Tibial nerve (tissue), 4 donors: Measurements from ENCODE around the gene TCEA3. TPM values are rescaled to one million over a fixed set of nuclear protein-coding genes. Genes with fewer than 3 reads are reported as not detected.
A peak's percentile ranks its signal among the peaks of the same experiment; 100 is the strongest.

Experiments used
- DNase-seq, 2 donors: peaks; one replicate each; pipeline ENCODE4 v3.0.0-alpha.2; 2019; ENCODE audit warnings: low spot score in 2 of 2
- H3K27ac ChIP-seq, 4 donors: fragments of 200-600 bp; sonication (generic) in 3 of 4; one replicate each; pipeline ENCODE4 v1.5.1; 2017 to 2019; ENCODE audit warnings: mild to moderate bottlenecking in 1 of 4
- H3K27me3 ChIP-seq, 2 donors: fragments of 200-600 bp; sonication (generic) in 1 of 2; one replicate each; pipeline versions ENCODE4 v1.5.1 to v1.6.0; 2017 to 2019
- H3K36me3 ChIP-seq, 3 donors: fragments of 200-600 bp; sonication (generic); one replicate each; pipeline ENCODE4 v1.5.1; 2018 to 2019
- H3K4me1 ChIP-seq, 4 donors: fragments of 200-600 bp; sonication (generic) in 3 of 4; one replicate each; pipeline ENCODE4 v1.5.1; 2017 to 2019
- H3K4me3 ChIP-seq, 4 donors: fragments of 200-600 bp; sonication (generic) in 3 of 4; one replicate each; pipeline ENCODE4 v1.5.1; 2017 to 2019; ENCODE audit warnings: mild to moderate bottlenecking in 1 of 4, moderate library complexity in 1 of 4
- H3K9me3 ChIP-seq, 4 donors: fragments of 200-600 bp; sonication (generic) in 3 of 4; one replicate each; pipeline ENCODE4 v1.5.1; 2017 to 2019
- EP300 ChIP-seq, 2 donors: sonication (generic); formaldehyde crosslinking; IDR thresholded peaks; one replicate each; pipeline ENCODE4 v1.6.1; 2017; ENCODE audit warnings: antibody characterized with exemption in 2 of 2, mild to moderate bottlenecking in 1 of 2
- POLR2A ChIP-seq, 2 donors: fragments of 450-650 bp; IDR thresholded peaks; one replicate each; pipeline ENCODE4 v1.6.1; 2017; ENCODE audit warnings: antibody characterized with exemption in 2 of 2, mild to moderate bottlenecking in 2 of 2, moderate library complexity in 2 of 2
- WGBS, 2 donors: methylation state at CpG; one replicate each; pipeline ENCODE4 v1.1.5; 2018; 5-methylcytosine and 5-hydroxymethylcytosine counted together
- total RNA-seq, 4 donors: library from RNA; depleted of rRNA; stranded (reverse); fragments of >200 nt; gene quantifications; one replicate each; pipeline ENCODE4 v1.1.0, GENCODE V29; 2016
- TF ChIP-seq, protein P1 (sequence below), 5 experiments: fragments of 200-600 bp in 3 of 5; fragments of 450-650 bp in 2 of 5; sonication (generic) in 3 of 5; IDR thresholded peaks; one replicate each; pipeline ENCODE4 v1.5.1; 2016 to 2019; ENCODE audit warnings: antibody characterized with exemption in 5 of 5, mild to moderate bottlenecking in 3 of 5, moderate library complexity in 2 of 5

TCEA3 gene
- total RNA-seq, 4 donors from 2014 or later: 21.0 to 48.5 (median 38.8) TPM

DNA sequence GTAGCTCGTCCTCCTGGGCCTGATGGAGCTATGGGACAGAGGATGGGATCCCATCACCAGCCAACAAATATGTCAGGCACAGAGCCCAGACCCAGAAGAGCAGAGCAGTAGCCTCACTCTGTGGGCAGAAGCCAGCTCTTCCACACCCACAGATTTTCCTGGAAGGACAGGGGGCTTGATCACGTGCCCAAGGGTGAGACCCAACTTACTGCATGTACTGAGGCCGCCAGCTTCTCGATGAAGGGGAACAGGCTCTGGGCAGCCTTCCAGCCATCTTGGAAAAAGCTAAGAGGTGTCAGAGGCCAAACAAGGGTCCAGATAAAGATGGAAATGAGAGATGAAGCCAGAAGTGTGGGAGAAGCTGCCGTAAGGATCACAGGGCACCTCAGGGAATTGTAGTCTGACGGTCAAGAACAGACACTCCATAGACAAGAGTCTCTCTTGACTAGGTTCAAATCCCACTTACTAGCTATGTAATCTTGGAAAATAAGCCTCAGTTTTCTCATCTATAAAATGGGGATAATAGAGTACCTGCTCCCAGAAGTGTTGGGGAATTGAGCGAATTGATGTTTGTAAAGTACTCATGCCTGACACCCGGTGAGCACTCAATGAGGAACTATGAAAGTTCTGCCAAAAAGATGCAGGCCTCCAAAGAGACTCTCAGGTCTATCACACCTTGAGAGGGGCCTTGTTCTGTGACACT, 17.0 kb upstream of the TCEA3 start:
- WGBS, 2 donors: 68 to 76% methylated on average over 7 to 8 of the region's 8 CpGs
- no peak overlapping the region for H3K4me3 ChIP-seq
- no peaks in the 10 kb centered on the region for H3K27me3 ChIP-seq
- no peak for TF ChIP-seq POLR2A (IDR thresholded peaks at IDR 0.05)
- TF ChIP-seq EP300 (IDR thresholded peaks at IDR 0.05): no peak
- TF ChIP-seq, protein P1, sequence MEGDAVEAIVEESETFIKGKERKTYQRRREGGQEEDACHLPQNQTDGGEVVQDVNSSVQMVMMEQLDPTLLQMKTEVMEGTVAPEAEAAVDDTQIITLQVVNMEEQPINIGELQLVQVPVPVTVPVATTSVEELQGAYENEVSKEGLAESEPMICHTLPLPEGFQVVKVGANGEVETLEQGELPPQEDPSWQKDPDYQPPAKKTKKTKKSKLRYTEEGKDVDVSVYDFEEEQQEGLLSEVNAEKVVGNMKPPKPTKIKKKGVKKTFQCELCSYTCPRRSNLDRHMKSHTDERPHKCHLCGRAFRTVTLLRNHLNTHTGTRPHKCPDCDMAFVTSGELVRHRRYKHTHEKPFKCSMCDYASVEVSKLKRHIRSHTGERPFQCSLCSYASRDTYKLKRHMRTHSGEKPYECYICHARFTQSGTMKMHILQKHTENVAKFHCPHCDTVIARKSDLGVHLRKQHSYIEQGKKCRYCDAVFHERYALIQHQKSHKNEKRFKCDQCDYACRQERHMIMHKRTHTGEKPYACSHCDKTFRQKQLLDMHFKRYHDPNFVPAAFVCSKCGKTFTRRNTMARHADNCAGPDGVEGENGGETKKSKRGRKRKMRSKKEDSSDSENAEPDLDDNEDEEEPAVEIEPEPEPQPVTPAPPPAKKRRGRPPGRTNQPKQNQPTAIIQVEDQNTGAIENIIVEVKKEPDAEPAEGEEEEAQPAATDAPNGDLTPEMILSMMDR (IDR thresholded peaks at IDR 0.05): no peak
- H3K36me3 ChIP-seq: peaks cover 0 to 67% (median 0%) of the 10 kb centered on the region in 3 donors
- H3K27ac ChIP-seq: peak overlapping the region in 1 of 4 donors; percentile 78
- H3K4me1 ChIP-seq: peaks cover 0 to 37% (median 0%) of the 10 kb centered on the region in 4 donors
- no peaks in the 10 kb centered on the region for H3K9me3 ChIP-seq
- DNase-seq: no peak

DNA sequence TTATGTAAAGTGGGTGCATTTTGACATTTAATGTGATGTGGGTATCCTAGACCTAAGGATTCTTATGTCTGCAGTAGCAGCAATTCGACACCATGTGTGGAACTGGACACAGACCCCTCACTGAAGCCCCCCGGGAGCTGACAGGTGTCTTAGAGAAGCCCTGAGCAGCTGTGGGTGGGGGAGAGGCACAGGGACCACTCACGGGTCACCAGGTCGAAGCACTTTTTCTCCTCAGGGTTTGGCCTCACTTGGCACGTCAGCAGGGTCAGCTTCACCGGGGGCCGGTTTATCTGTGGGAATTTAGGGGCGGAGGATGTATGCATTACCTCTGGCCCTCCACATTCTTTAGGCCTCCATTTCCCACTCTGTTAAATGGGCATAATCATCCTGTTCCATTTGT, 14.0 kb upstream of the TCEA3 start:
- Histone ChIP-seq H3K27me3 (no peaks in the 10 kb centered on the region), H3K9me3 (no peaks in the 10 kb centered on the region)
- TF ChIP-seq, protein P1 (IDR thresholded peaks at IDR 0.05): no peak
- TF ChIP-seq EP300 (IDR thresholded peaks at IDR 0.05): no peak
- TF ChIP-seq POLR2A (IDR thresholded peaks at IDR 0.05): no peak

DNA sequence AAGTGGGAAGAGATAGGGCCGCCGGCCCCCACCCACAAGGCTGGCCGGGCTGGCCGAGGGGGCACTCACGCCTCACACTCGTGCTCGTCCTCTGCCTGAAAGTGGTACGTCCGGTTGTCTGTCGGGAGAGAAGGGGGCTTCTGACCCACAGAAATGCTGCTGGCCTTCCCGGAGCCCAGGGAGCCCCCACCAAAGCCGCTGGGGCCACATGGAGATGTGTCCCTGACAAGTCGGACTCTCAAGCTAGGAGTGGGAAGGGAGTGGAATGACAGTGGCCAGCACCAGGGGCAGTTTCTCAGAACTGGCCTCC, 12.8 kb upstream of the TCEA3 start:
- no peaks in the 10 kb centered on the region for H3K27me3 ChIP-seq
- no peak for DNase-seq
- TF ChIP-seq POLR2A (IDR thresholded peaks at IDR 0.05): no peak
- H3K9me3 ChIP-seq: no peaks in the 10 kb centered on the region
- no peak overlapping the region for H3K4me3 ChIP-seq
- peak overlapping the region in 2 of 4 donors; percentile 17 to 69 for H3K27ac ChIP-seq
- H3K4me1 ChIP-seq: peaks cover 0 to 13% (median 0%) of the 10 kb centered on the region in 4 donors
- peaks cover 0 to 100% (median 14%) of the 10 kb centered on the region in 3 donors for H3K36me3 ChIP-seq
- 73 to 81% methylated on average over 9 to 10 of the region's 13 CpGs for WGBS, 2 donors

More for the DNA sequence above, 14.0 kb upstream of the TCEA3 start:
- no peak for DNase-seq
- WGBS, 2 donors: 85 to 91% methylated on average over 8 of the region's 8 CpGs
- Histone ChIP-seq H3K4me1 (peaks cover 0 to 24% (median 0%) of the 10 kb centered on the region in 4 donors), H3K4me3 (no peak overlapping the region), H3K27ac (peak overlapping the region in 1 of 4 donors; percentile 33), H3K36me3 (peaks cover 0 to 98% (median 5%) of the 10 kb centered on the region in 3 donors)

DNA sequence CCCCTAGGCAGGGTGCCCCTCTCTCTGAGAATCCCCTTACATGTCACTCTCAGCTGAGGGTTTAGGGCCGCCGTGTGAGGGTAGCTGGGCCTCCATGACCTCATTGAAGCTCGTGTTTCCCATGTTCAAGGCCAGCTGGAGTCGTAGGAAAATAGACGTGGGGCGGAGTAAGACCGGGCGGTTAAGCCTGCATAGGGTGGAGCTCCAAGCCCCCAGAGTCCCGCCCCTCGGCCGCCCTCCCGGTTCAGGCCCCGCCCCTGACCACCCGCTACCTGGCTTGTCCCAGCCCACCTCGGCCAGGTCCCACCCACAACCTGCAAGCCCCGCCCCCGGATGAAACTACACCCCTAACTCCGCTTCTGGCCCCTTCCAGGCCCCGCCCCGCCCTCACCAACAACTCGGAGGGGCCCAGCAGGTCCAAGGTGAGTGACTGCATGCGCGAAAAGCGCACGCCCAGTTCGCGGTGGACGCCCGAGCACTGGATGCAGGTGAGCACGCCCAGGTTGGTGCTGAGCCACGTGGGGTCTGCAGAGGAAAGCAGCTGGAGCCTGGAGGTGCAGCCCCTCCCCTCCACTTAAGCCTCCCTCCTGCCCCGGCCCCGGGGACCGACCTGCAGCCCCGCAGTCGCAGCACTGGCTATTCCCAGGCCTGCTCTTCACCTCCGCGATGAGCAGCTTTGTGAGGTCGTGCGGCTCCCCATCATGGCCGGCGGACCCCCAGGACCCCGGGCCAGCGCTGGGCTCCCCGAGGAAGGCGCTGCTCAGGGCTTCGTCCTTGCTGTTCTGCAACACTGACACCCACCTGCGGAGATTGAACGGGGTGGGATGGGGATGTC, 12.2 kb upstream of the TCEA3 start:
- H3K4me3 ChIP-seq: no peak overlapping the region
- WGBS, 2 donors: 65 to 68% methylated on average over 30 to 31 of the region's 49 CpGs
- TF ChIP-seq, protein P1 (IDR thresholded peaks at IDR 0.05): no peak
- no peak for TF ChIP-seq POLR2A (IDR thresholded peaks at IDR 0.05)
- TF ChIP-seq EP300 (IDR thresholded peaks at IDR 0.05): no peak
- no peaks in the 10 kb centered on the region for H3K9me3 ChIP-seq
- peaks cover 0 to 100% (median 17%) of the 10 kb centered on the region in 3 donors for H3K36me3 ChIP-seq
- peak overlapping the region in 3 of 4 donors; percentile 56 to 69 (median 69) for H3K27ac ChIP-seq
- H3K27me3 ChIP-seq: no peaks in the 10 kb centered on the region
- DNase-seq: no peak
- peaks cover 0 to 13% (median 0%) of the 10 kb centered on the region in 4 donors for H3K4me1 ChIP-seq

DNA sequence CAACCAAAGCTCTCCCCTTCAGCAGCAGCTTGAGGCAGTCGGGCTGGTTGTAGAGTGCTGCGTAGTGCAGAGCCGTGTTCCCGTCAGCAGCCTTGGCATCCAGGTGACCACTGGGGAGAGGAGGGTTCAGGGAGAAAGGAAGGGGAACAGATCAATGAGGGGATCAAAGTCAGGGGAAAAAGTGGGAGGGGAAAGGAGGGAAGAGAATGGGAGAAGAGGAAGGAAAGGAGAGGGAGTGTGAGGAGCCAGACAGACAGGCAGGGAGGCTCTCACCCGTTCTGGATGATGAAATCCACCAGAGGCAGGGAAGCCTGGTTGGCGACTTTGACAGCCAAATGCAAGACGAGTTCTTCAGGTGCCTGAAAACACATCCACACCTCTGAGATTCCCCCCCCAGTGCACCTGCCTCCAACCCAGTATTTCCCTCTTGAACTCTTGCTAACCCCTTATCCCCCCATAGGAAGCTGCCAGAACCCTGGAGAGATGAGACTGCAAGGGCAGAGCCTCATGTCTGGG, 9.8 kb upstream of the TCEA3 start:
- TF ChIP-seq, protein P1 (IDR thresholded peaks at IDR 0.05): no peak
- TF ChIP-seq POLR2A (IDR thresholded peaks at IDR 0.05) (no peak), EP300 (IDR thresholded peaks at IDR 0.05) (no peak)
- Histone ChIP-seq H3K36me3 (peaks cover 2 to 100% (median 17%) of the 10 kb centered on the region in 3 donors), H3K27me3 (no peaks in the 10 kb centered on the region), H3K27ac (no peak overlapping the region), H3K4me3 (no peak overlapping the region), H3K9me3 (no peaks in the 10 kb centered on the region), H3K4me1 (peaks cover 0 to 8% (median 0%) of the 10 kb centered on the region in 4 donors)
- WGBS, 2 donors: 80 to 84% methylated on average over 7 of the region's 7 CpGs
- DNase-seq: no peak
